SK-N-SH treated with all-trans-retinoic acid at 6 μM for 48 hours (cell line): Measurements from ENCODE around the gene CYP4F2.

ENCODE experiments used
- ATAC-seq: fragments of 200-7000 bp; cut with Tn5 transposase; 3 replicates; pipeline ENCODE4 v1.9.1; 2020; ENCODE audit warnings: mild to moderate bottlenecking, moderate library complexity
- ARNTL ChIP-seq: fragments of 450-650 bp; formaldehyde crosslinking; IDR thresholded peaks from 2 replicates; pipeline ENCODE4 v1.5.0; 2020; ENCODE audit warnings: low read depth, mild to moderate bottlenecking, moderate library complexity, borderline replicate concordance
- BACH2 ChIP-seq: fragments of 250-450 bp; sonication (Bioruptor Pico); IDR thresholded peaks from 2 replicates; pipeline ENCODE4 v1.9.0; 2021; ENCODE audit warnings: mild to moderate bottlenecking, borderline replicate concordance
- CSDC2 ChIP-seq: fragments of 250-450 bp; sonication (Bioruptor Pico); IDR thresholded peaks from 2 replicates; pipeline ENCODE4 v1.5.0; 2020; ENCODE audit warnings: mild to moderate bottlenecking, moderate library complexity
- ESRRG ChIP-seq: fragments of 250-450 bp; sonication (Bioruptor Pico); IDR thresholded peaks from 2 replicates; pipeline ENCODE4 v1.6.1; 2021; ENCODE audit warnings: mild to moderate bottlenecking
- GLIS3 ChIP-seq: fragments of 250-450 bp; sonication (Bioruptor Pico); IDR thresholded peaks from 2 replicates; pipeline ENCODE4 v1.5.0; 2020; ENCODE audit warnings: mild to moderate bottlenecking, moderate library complexity
- ISL1 ChIP-seq: fragments of 250-450 bp; sonication (Bioruptor Pico); IDR thresholded peaks from 2 replicates; pipeline ENCODE4 v2.1.2; 2022; ENCODE audit warnings: mild to moderate bottlenecking, moderate library complexity
- OSR1 ChIP-seq: fragments of 250-450 bp; sonication (Bioruptor Pico); IDR thresholded peaks from 2 replicates; pipeline ENCODE4 v1.8.0; 2022; ENCODE audit warnings: moderate library complexity, mild to moderate bottlenecking, inconsistent platforms
- PATZ1 ChIP-seq: fragments of 250-450 bp; sonication (Bioruptor Pico); IDR thresholded peaks from 2 replicates; pipeline ENCODE4 v1.8.0; 2020; ENCODE audit warnings: mild to moderate bottlenecking, moderate library complexity, borderline replicate concordance
- SNAI2 ChIP-seq: fragments of 250-450 bp; sonication (Bioruptor Pico); IDR thresholded peaks from 2 replicates; pipeline ENCODE4 v1.5.0; 2020; ENCODE audit warnings: mild to moderate bottlenecking, moderate library complexity
- TCF4 ChIP-seq: fragments of 250-450 bp; sonication (Bioruptor Pico); IDR thresholded peaks from 2 replicates; pipeline ENCODE4 v1.8.0; 2021; ENCODE audit warnings: mild to moderate bottlenecking, moderate library complexity, borderline replicate concordance
- TOX ChIP-seq: fragments of 250-450 bp; sonication (Bioruptor Pico); IDR thresholded peaks from 2 replicates; pipeline ENCODE4 v1.8.0; 2021; ENCODE audit warnings: mild to moderate bottlenecking, moderate library complexity, borderline replicate concordance
- ZC3H10 ChIP-seq: fragments of 250-450 bp; sonication (Bioruptor Pico); IDR thresholded peaks from 2 replicates; pipeline ENCODE4 v1.5.1; 2021; ENCODE audit warnings: mild to moderate bottlenecking, moderate library complexity
- ZFP3 ChIP-seq: fragments of 250-450 bp; sonication (Bioruptor Pico); IDR thresholded peaks from 2 replicates; pipeline ENCODE4 v1.5.0; 2020; ENCODE audit warnings: mild to moderate bottlenecking, moderate library complexity
- ZFP30 ChIP-seq: fragments of 450-650 bp; formaldehyde crosslinking; IDR thresholded peaks from 2 replicates; pipeline ENCODE4 v1.5.0; 2022; ENCODE audit warnings: mild to moderate bottlenecking, moderate library complexity
- ZNF565 ChIP-seq: fragments of 450-650 bp; formaldehyde crosslinking; conservative IDR thresholded peaks from 2 replicates; pipeline ENCODE4 v1.5.0; 2020; ENCODE audit warnings: low read depth, mild to moderate bottlenecking, moderate library complexity
- ZNF70 ChIP-seq: fragments of 450-650 bp; formaldehyde crosslinking; IDR thresholded peaks from 2 replicates; pipeline ENCODE4 v1.5.0; 2020; ENCODE audit warnings: mild to moderate bottlenecking, moderate library complexity
- ZNF8 ChIP-seq: fragments of 450-650 bp; formaldehyde crosslinking; IDR thresholded peaks from 2 replicates; pipeline ENCODE4 v1.5.0; 2020; ENCODE audit warnings: mild to moderate bottlenecking, moderate library complexity
- TF ChIP-seq, protein P1 (sequence below): fragments of 250-450 bp; sonication (Bioruptor Pico); IDR thresholded peaks from 2 replicates; pipeline ENCODE4 v1.5.1; 2020; ENCODE audit warnings: low read depth, mild to moderate bottlenecking, moderate library complexity
- TF ChIP-seq, protein P2 (sequence below): fragments of 250-450 bp; sonication (Bioruptor Pico); IDR thresholded peaks from 2 replicates; pipeline ENCODE4 v1.8.0; 2021; ENCODE audit warnings: low read depth, mild to moderate bottlenecking, moderate library complexity, borderline replicate concordance

CYP4F2 gene

GRCh38 chr19:15944401-15944800 lies 46.5 kb upstream of the CYP4F2 start (continued):
- no peak for TF ChIP-seq PATZ1 (CRISPR knock-in tag)
- TF ChIP-seq, protein P1, sequence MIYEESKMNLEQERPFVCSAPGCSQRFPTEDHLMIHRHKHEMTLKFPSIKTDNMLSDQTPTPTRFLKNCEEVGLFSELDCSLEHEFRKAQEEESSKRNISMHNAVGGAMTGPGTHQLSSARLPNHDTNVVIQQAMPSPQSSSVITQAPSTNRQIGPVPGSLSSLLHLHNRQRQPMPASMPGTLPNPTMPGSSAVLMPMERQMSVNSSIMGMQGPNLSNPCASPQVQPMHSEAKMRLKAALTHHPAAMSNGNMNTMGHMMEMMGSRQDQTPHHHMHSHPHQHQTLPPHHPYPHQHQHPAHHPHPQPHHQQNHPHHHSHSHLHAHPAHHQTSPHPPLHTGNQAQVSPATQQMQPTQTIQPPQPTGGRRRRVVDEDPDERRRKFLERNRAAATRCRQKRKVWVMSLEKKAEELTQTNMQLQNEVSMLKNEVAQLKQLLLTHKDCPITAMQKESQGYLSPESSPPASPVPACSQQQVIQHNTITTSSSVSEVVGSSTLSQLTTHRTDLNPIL (CRISPR knock-in tag): no peak

DNA sequence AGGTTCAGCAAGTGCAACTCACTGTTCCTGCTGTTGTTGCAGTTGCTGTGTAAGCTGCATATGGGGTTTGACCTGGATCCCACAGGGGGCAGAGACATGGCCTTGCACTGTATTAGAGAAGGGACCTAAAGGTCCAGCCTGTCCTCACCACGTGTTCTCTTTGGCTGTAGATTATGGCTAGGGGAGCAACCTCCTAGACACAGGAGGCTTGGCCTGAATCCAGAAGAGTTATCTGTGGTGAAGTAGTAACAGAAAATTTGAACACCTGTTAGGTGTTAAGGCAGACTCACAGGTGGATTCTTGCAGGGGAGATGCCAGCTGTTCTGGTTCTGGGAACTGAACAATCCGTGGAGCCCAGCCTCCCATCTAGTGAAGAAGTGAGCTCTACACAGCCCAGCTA lies 39.9 kb upstream of the CYP4F2 start:
- no peak for ATAC-seq
- TF ChIP-seq ISL1 (CRISPR knock-in tag): no peak
- TF ChIP-seq PATZ1 (CRISPR knock-in tag): no peak
- no peak for TF ChIP-seq ZNF565 (CRISPR knock-in tag)
- TF ChIP-seq ZFP3 (CRISPR knock-in tag): no peak
- TF ChIP-seq, protein P2, sequence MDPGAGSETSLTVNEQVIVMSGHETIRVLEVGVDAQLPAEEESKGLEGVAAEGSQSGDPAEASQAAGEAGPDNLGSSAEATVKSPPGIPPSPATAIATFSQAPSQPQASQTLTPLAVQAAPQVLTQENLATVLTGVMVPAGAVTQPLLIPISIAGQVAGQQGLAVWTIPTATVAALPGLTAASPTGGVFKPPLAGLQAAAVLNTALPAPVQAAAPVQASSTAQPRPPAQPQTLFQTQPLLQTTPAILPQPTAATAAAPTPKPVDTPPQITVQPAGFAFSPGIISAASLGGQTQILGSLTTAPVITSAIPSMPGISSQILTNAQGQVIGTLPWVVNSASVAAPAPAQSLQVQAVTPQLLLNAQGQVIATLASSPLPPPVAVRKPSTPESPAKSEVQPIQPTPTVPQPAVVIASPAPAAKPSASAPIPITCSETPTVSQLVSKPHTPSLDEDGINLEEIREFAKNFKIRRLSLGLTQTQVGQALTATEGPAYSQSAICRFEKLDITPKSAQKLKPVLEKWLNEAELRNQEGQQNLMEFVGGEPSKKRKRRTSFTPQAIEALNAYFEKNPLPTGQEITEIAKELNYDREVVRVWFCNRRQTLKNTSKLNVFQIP (CRISPR knock-in tag): no peak
- TF ChIP-seq BACH2 (CRISPR knock-in tag): no peak
- TF ChIP-seq ZC3H10 (CRISPR knock-in tag): no peak
- TF ChIP-seq OSR1 (CRISPR knock-in tag): no peak
- no peak for TF ChIP-seq TOX
- TF ChIP-seq SNAI2 (CRISPR knock-in tag): no peak
- TF ChIP-seq ZNF70 (CRISPR knock-in tag): no peak
- TF ChIP-seq ZNF8 (CRISPR knock-in tag): no peak
- TF ChIP-seq, protein P1 (CRISPR knock-in tag): no peak
- TF ChIP-seq ESRRG: no peak
- TF ChIP-seq TCF4: no peak
- no peak for TF ChIP-seq GLIS3 (CRISPR knock-in tag)

DNA sequence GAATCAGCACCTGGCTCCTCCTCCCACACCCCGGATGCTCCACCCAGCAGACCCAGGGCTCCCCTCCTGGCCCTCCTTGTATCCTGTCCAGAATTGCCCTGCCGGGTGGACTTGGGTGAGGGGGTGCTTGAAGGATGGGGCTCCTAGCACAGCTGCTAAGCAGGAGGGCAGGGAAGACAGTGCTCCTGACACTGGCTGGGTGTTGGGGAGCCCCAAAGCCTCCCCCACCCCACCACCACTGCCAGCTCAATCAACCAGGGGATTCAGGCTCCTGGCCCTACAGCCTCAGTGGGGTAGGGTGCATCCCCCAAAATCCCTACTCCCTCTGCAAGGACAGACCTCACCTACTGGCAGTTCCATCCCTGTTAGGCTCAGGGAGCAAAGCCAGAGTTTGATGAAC lies 39.1 kb upstream of the CYP4F2 start:
- TF ChIP-seq TCF4 (no peak), ARNTL (no peak), PATZ1 (CRISPR knock-in tag) (no peak), ZNF565 (CRISPR knock-in tag) (no peak), ZFP30 (CRISPR knock-in tag) (no peak), ESRRG (no peak)
- ATAC-seq: no peak

DNA sequence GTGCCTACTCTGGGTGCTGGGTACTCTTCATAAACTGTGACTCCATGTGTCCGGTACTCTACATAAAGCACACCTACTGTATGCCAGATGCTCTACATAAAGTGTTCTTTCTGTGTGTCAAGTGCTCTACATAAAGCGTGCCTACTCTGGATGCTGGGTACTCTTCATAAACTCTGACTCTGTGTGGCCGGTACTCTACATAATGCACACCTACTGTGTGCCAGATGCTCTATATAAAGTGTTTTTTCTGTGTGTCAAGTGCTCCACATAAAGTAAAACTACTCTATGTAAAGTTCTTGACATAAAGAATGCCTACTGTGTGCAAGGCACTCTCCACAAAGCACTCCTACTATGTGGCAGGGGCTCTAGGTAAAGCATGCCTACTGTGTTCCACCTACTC lies 38.3 kb upstream of the CYP4F2 start:
- no peak for ATAC-seq
- TF ChIP-seq, protein P2 (CRISPR knock-in tag): no peak
- TF ChIP-seq CSDC2 (CRISPR knock-in tag) (no peak), ZNF565 (CRISPR knock-in tag) (no peak), GLIS3 (CRISPR knock-in tag) (no peak), ZNF70 (CRISPR knock-in tag) (no peak), TOX (no peak), ZC3H10 (CRISPR knock-in tag) (no peak)
- TF ChIP-seq, all 23 proteins: peak for 0
